IMR-90 (cell line): ENCODE results near the gene MORC2. TPM values are rescaled to one million over a fixed set of nuclear protein-coding genes. Genes with fewer than 3 reads are reported as not detected.

ENCODE experiments used
- ATAC-seq: fragments of 200-7000 bp; cut with Tn5 transposase; 2 replicates; pipeline ENCODE4 v1.9.1; 2020; ENCODE audit warnings: low read depth, mild to moderate bottlenecking, moderate library complexity
- BruUV-seq: library from RNA; stranded (reverse); fragments of 400-500 nt; replicated peaks from 2 replicates; lab custom pipeline; 2021; lab: Mats Ljungman, UMichigan
- CTCF ChIA-PET: fragments of 300-600 bp; formaldehyde crosslinking; extraction: SDS; loops from one replicate; lab custom pipeline; 2021; ENCODE audit warnings: antibody characterized with exemption; lab: Yijun Ruan, JAX
- POLR2A ChIA-PET: fragments of 300-600 bp; sonication (Branson Sonifier 250); formaldehyde crosslinking; loops from one replicate; lab custom pipeline; 2022; ENCODE audit warnings: antibody characterized with exemption; ENCODE audit not compliant: unreplicated experiment; lab: Charles Lee
- DNase-seq: peaks from one replicate; pipeline ENCODE4 v3.0.0; 2013
- H2AFZ ChIP-seq: replicated peaks from 2 replicates; pipeline ENCODE3; 2013; ENCODE audit warnings: low read length, mild to moderate bottlenecking; ENCODE audit not compliant: poor library complexity
- H2AK5ac ChIP-seq: 2 replicates; pipeline ENCODE4 v1.6.1; 2013; ENCODE audit warnings: low read depth, low read length, inconsistent platforms
- H2AK9ac ChIP-seq: replicated peaks from 2 replicates; pipeline ENCODE3; 2013; ENCODE audit warnings: mild to moderate bottlenecking, low read depth, low read length, moderate library complexity; ENCODE audit not compliant: poor library complexity
- H2BK120ac ChIP-seq: 2 replicates; pipeline ENCODE4 v1.6.1; 2013; ENCODE audit warnings: low read depth, low read length, inconsistent platforms
- H2BK15ac ChIP-seq: 3 replicates; pipeline ENCODE4 v1.6.1; 2013; ENCODE audit warnings: low read depth, low read length, inconsistent platforms
- H2BK20ac ChIP-seq: 2 replicates; pipeline ENCODE4 v1.6.1; 2013; ENCODE audit warnings: low read depth, mild to moderate bottlenecking, inconsistent platforms, low read length, moderate library complexity
- H2BK5ac ChIP-seq: 2 replicates; pipeline ENCODE4 v1.6.1; 2013; ENCODE audit warnings: mild to moderate bottlenecking, low read depth, low read length, inconsistent platforms; ENCODE audit not compliant: poor library complexity, severe bottlenecking
- H3K14ac ChIP-seq: replicated peaks from 2 replicates; pipeline ENCODE4 v1.6.1; 2013; ENCODE audit warnings: low read depth, low read length, inconsistent platforms
- H3K18ac ChIP-seq: 2 replicates; pipeline ENCODE4 v1.6.1; 2013; ENCODE audit warnings: low read depth, low read length, control low read depth
- H3K23ac ChIP-seq: 2 replicates; pipeline ENCODE4 v1.6.1; 2013; ENCODE audit warnings: low read depth, low read length, inconsistent platforms
- H3K27ac ChIP-seq: 2 replicates; pipeline ENCODE4 v1.5.1; 2013; ENCODE audit warnings: mild to moderate bottlenecking, control low read depth, low read length; ENCODE audit not compliant: insufficient read depth
- H3K27me3 ChIP-seq: 2 replicates; pipeline ENCODE4 v1.6.1; 2013; ENCODE audit warnings: low read length; ENCODE audit not compliant: control insufficient read depth, insufficient read depth
- H3K36me3 ChIP-seq: 2 replicates; pipeline ENCODE4 v1.6.1; 2013; ENCODE audit warnings: low read length, mixed read lengths; ENCODE audit not compliant: control insufficient read depth, insufficient read depth
- H3K4ac ChIP-seq: 2 replicates; pipeline ENCODE4 v1.6.1; 2013; ENCODE audit warnings: low read depth, low read length, inconsistent platforms
- H3K4me1 ChIP-seq: 2 replicates; pipeline ENCODE4 v1.6.1; 2013; ENCODE audit warnings: low read length, mixed read lengths; ENCODE audit not compliant: control insufficient read depth, insufficient read depth
- H3K4me2 ChIP-seq: 2 replicates; pipeline ENCODE4 v1.6.1; 2013; ENCODE audit warnings: low read depth, mild to moderate bottlenecking, control low read depth, low read length, moderate library complexity
- H3K4me3 ChIP-seq: 2 replicates; pipeline ENCODE4 v1.5.1; 2013; ENCODE audit warnings: low read depth, mild to moderate bottlenecking, control low read depth, low read length, moderate library complexity; ENCODE audit not compliant: insufficient read depth
- H3K56ac ChIP-seq: 2 replicates; pipeline ENCODE4 v1.6.1; 2013; ENCODE audit warnings: low read length, inconsistent platforms; ENCODE audit not compliant: insufficient read depth; ENCODE audit errors: extremely low read depth
- H3K79me1 ChIP-seq, 2 experiments: 2 replicates each; pipeline ENCODE4 v1.6.1; 2013; ENCODE audit warnings: low read length in 2 of 2, inconsistent platforms in 1 of 2, low read depth in 1 of 2
- H3K9ac ChIP-seq: 2 replicates; pipeline ENCODE4 v1.6.1; 2013; ENCODE audit warnings: low read depth, low read length, control low read depth
- H3K9me1 ChIP-seq: 2 replicates; pipeline ENCODE4 v1.6.1; 2013; ENCODE audit warnings: low read length, inconsistent platforms; ENCODE audit not compliant: insufficient read depth
- H3K9me3 ChIP-seq: 2 replicates; pipeline ENCODE4 v1.6.1; 2013; ENCODE audit warnings: low read length; ENCODE audit not compliant: control insufficient read depth, insufficient read depth
- H4K20me1 ChIP-seq: 2 replicates; pipeline ENCODE4 v1.6.1; 2013; ENCODE audit warnings: low read length, inconsistent platforms; ENCODE audit not compliant: insufficient read depth
- H4K5ac ChIP-seq: 2 replicates; pipeline ENCODE4 v1.6.1; 2013; ENCODE audit warnings: mild to moderate bottlenecking, low read depth, low read length, control low read depth
- H4K8ac ChIP-seq, 2 experiments: 2 replicates each; pipeline ENCODE4 v1.6.1; 2013; ENCODE audit warnings: low read depth in 2 of 2, low read length in 2 of 2, control low read depth in 1 of 2, inconsistent platforms in 1 of 2
- H4K91ac ChIP-seq: 2 replicates; pipeline ENCODE4 v1.6.1; 2013; ENCODE audit warnings: low read depth, low read length, inconsistent platforms; ENCODE audit not compliant: insufficient read depth
- BHLHE40 ChIP-seq: fragments of 150-350 bp; IDR thresholded peaks from 2 replicates; pipeline ENCODE4 v1.6.1; 2016; ENCODE audit warnings: mild to moderate bottlenecking, low read depth, low read length
- CHD1 ChIP-seq: IDR thresholded peaks from 2 replicates; pipeline ENCODE4 v1.6.1; 2012; ENCODE audit warnings: low read depth, low read length, improper control_type of control experiment
- ELK1 ChIP-seq: fragments of 150-350 bp; IDR thresholded peaks from 2 replicates; pipeline ENCODE4 v1.6.1; 2016; ENCODE audit warnings: low read depth, mild to moderate bottlenecking, low read length, moderate library complexity, borderline replicate concordance
- FOS ChIP-seq: fragments of 150-350 bp; IDR thresholded peaks from 2 replicates; pipeline ENCODE4 v1.6.1; 2016; ENCODE audit warnings: low read depth, low read length
- MAFK ChIP-seq: IDR thresholded peaks from 2 replicates; pipeline ENCODE4 v1.6.1; 2012; ENCODE audit warnings: low read depth, low read length, improper control_type of control experiment
- MXI1 ChIP-seq: IDR thresholded peaks from 2 replicates; pipeline ENCODE4 v1.6.1; 2012; ENCODE audit warnings: low read depth, mild to moderate bottlenecking, low read length, moderate library complexity, borderline replicate concordance
- NFE2L2 ChIP-seq: fragments of 150-350 bp; IDR thresholded peaks from 2 replicates; pipeline ENCODE4 v1.6.1; 2016; ENCODE audit warnings: low read depth, mild to moderate bottlenecking, low read length
- POLR2A ChIP-seq: IDR thresholded peaks from 2 replicates; pipeline ENCODE4 v1.6.1; 2012; ENCODE audit warnings: mild to moderate bottlenecking, low read depth, low read length
- RAD21 ChIP-seq: IDR thresholded peaks from 2 replicates; pipeline ENCODE4 v1.6.1; 2012; ENCODE audit warnings: low read length, improper control_type of control experiment
- RCOR1 ChIP-seq: IDR thresholded peaks from 2 replicates; pipeline ENCODE4 v1.6.1; 2012; ENCODE audit warnings: mild to moderate bottlenecking, low read length, improper control_type of control experiment; ENCODE audit not compliant: insufficient replicate concordance
- RFX5 ChIP-seq: IDR thresholded peaks from 2 replicates; pipeline ENCODE4 v1.8.0; 2012; ENCODE audit warnings: low read depth, mild to moderate bottlenecking, low read length, moderate library complexity
- USF2 ChIP-seq: fragments of 150-350 bp; IDR thresholded peaks from 2 replicates; pipeline ENCODE4 v1.6.1; 2017; ENCODE audit warnings: mild to moderate bottlenecking, antibody characterized with exemption, low read length, low read depth
- WGBS, 2 experiments: methylation state at CpG; one replicate each; pipeline versions ENCODE4 v1.1.5 to v1.1.7; 2013; ENCODE audit warnings: missing lambda C conversion rate in 2 of 2; ENCODE audit not compliant: insufficient read length in 1 of 2; ENCODE audit errors: extremely low coverage in 2 of 2; 5-methylcytosine and 5-hydroxymethylcytosine counted together
- dilution Hi-C: fragments of 300-500 bp; cut with HindIII; formaldehyde crosslinking; loops from one replicate; pipeline ENCODE4 v1.14.3; 2018; ENCODE audit warnings: low sequenced_read_pairs; ENCODE audit not compliant: unreplicated experiment
- in situ Hi-C: fragments of 300-500 bp; cut with MboI; formaldehyde crosslinking; loops from 3 replicates; pipeline ENCODE4 v1.14.3; 2019; ENCODE audit warnings: low sequenced_read_pairs, inconsistent platforms, mixed read lengths
- intact Hi-C: fragments of 100-400 bp; cut with micrococcal nuclease; formaldehyde crosslinking; loops from 2 replicates; pipeline ENCODE4 v1.10.0; 2022
- polyA plus RNA-seq, 3 experiments: library from polyadenylated mRNA; depleted of rRNA; stranded (reverse); fragments of >200 nt; gene quantifications; 2 replicates each; pipeline ENCODE4 v1.2.3, GENCODE V29; 2012; ENCODE audit warnings: low replicate concordance in 1 of 3
- total RNA-seq: library from RNA; depleted of rRNA; stranded (reverse); fragments of >200 nt; gene quantifications from 2 replicates; pipeline ENCODE4 v1.2.3, GENCODE V29; 2012
- TF ChIP-seq, protein P1 (sequence below): conservative IDR thresholded peaks from 2 replicates; pipeline ENCODE4 v1.5.1; 2012; ENCODE audit warnings: mild to moderate bottlenecking, low read depth, low read length, improper control_type of control experiment

MORC2 gene
- total and polyA plus RNA-seq, 2 of the 4 experiments (the other 2 are of a cell fraction), result 15.8 to 24.7 TPM

- Histone ChIP-seq H2BK120ac (no peak overlapping the region), H2BK5ac (no peak overlapping the region), H3K4me1 (no peaks in the 10 kb centered on the region), H2AK9ac (no peak overlapping the region), H3K23ac (no peak overlapping the region), H3K56ac (no peak overlapping the region), H3K36me3 (peaks cover 7% of the 10 kb centered on the region), H3K27ac (no peak overlapping the region), H4K20me1 (peaks cover 37% of the 10 kb centered on the region; the same call in 1 of the 2 replicates), H4K91ac (no peak overlapping the region), H3K18ac (no peak overlapping the region), H3K27me3 (no peaks in the 10 kb centered on the region), H3K9me1 (no peaks in the 10 kb centered on the region), H4K5ac (no peak overlapping the region), H2AFZ (no peak overlapping the region), H3K4ac (no peak overlapping the region), H3K4me2 (no peak overlapping the region), H2BK15ac (no peak overlapping the region), H3K79me1 (peaks cover 43 to 69% of the 10 kb centered on the region in 2 experiments), H3K9me3 (peaks cover 12% of the 10 kb centered on the region), H2BK20ac (no peak overlapping the region), H3K4me3 (no peak overlapping the region), H3K9ac (no peak overlapping the region), H4K8ac (no peak overlapping the region), H2AK5ac (no peak overlapping the region), H3K14ac (no peak overlapping the region)
- DNase-seq (no peak), ATAC-seq (no peak)
- in situ Hi-C loops (loop anchor here (5.0 kb wide), 1 partner anchor 52 kb away; no protein-coding TSS in a partner anchor), intact Hi-C loops (no loop called here), dilution Hi-C loops (no loop called here)
- CTCF ChIA-PET, result no interaction called here
- BruUV-seq, result no TSS peak
- 100% methylated on average over 2 of the region's 3 CpGs; no CpG with 5 or more reads in 1 of the 2 experiments for WGBS, 2 experiments
- POLR2A ChIA-PET, result no interaction called here
- TF ChIP-seq RCOR1, result no peak
- no peak for TF ChIP-seq RAD21
- TF ChIP-seq POLR2A, result no peak
- no peak for TF ChIP-seq BHLHE40
- no peak for TF ChIP-seq FOS
- no peak for TF ChIP-seq CHD1
- TF ChIP-seq NFE2L2, result no peak
- TF ChIP-seq ELK1, result no peak
- TF ChIP-seq, protein P1, sequence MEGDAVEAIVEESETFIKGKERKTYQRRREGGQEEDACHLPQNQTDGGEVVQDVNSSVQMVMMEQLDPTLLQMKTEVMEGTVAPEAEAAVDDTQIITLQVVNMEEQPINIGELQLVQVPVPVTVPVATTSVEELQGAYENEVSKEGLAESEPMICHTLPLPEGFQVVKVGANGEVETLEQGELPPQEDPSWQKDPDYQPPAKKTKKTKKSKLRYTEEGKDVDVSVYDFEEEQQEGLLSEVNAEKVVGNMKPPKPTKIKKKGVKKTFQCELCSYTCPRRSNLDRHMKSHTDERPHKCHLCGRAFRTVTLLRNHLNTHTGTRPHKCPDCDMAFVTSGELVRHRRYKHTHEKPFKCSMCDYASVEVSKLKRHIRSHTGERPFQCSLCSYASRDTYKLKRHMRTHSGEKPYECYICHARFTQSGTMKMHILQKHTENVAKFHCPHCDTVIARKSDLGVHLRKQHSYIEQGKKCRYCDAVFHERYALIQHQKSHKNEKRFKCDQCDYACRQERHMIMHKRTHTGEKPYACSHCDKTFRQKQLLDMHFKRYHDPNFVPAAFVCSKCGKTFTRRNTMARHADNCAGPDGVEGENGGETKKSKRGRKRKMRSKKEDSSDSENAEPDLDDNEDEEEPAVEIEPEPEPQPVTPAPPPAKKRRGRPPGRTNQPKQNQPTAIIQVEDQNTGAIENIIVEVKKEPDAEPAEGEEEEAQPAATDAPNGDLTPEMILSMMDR, result no peak
- no peak for TF ChIP-seq MAFK
- no peak for TF ChIP-seq USF2
- no peak for TF ChIP-seq MXI1
- no peak for TF ChIP-seq RFX5
These were observed 11.4 kb upstream of the MORC2 start for GRCh38 chr22:30979932-30980331.
